Measurements from ENCODE around the gene PRKAR1B.
"Not testable (repeated sequence)": the region's sequence is repeated elsewhere in the genome, so short reads cannot be mapped to it uniquely, and the experiment has no call there.

Gene PRKAR1B

DNA sequence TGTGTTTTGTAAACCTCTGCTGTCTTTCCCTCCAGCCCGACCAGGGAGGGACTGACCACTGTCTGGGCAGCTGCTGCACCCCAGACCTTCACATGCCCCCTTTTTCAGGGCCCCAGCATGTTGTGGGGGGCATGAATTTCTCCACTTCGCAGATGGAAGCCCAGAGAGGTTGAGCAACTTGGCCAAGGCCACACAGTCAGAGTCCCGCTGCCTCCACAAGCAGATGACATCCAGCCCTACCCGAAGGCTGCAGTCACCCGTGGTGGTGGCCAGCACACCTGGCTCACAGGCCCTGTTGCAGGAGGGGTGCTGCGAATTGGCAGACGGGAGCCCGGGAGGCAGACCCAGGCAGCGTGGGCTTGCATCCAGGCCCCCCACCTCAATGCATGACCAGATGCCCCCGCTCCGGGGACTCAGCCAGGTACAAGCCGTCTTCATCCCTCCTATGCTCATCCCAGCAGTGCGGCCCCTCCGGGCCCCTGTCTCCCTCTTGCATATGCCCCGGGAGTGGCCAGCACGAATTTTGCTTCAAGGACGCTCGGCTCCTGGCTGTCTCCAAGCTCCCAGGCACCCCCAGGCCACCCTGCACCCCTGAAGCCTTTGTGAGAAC lies 171.4 kb downstream of the PRKAR1B start:
- Histone ChIP-seq H3K36me3 (ENCODE audit: control insufficient read depth, insufficient read depth, low read length) (no peaks in the 10 kb centered on the region), H3K4me3 (replicated peaks; ENCODE audit: low read depth, low read length) (no peak overlapping the region), H3K27me3 (replicated peaks; ENCODE audit: control insufficient read depth, insufficient read depth, low read length) (no peaks in the 10 kb centered on the region)
- no peak for DNase-seq (ENCODE audit: extremely low read depth, insufficient read length)
- TF ChIP-seq, protein P1, sequence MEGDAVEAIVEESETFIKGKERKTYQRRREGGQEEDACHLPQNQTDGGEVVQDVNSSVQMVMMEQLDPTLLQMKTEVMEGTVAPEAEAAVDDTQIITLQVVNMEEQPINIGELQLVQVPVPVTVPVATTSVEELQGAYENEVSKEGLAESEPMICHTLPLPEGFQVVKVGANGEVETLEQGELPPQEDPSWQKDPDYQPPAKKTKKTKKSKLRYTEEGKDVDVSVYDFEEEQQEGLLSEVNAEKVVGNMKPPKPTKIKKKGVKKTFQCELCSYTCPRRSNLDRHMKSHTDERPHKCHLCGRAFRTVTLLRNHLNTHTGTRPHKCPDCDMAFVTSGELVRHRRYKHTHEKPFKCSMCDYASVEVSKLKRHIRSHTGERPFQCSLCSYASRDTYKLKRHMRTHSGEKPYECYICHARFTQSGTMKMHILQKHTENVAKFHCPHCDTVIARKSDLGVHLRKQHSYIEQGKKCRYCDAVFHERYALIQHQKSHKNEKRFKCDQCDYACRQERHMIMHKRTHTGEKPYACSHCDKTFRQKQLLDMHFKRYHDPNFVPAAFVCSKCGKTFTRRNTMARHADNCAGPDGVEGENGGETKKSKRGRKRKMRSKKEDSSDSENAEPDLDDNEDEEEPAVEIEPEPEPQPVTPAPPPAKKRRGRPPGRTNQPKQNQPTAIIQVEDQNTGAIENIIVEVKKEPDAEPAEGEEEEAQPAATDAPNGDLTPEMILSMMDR (IDR thresholded peaks at IDR 0.05; ENCODE audit: insufficient read depth, low read length, poor library complexity, severe bottlenecking), result no peak

DNA sequence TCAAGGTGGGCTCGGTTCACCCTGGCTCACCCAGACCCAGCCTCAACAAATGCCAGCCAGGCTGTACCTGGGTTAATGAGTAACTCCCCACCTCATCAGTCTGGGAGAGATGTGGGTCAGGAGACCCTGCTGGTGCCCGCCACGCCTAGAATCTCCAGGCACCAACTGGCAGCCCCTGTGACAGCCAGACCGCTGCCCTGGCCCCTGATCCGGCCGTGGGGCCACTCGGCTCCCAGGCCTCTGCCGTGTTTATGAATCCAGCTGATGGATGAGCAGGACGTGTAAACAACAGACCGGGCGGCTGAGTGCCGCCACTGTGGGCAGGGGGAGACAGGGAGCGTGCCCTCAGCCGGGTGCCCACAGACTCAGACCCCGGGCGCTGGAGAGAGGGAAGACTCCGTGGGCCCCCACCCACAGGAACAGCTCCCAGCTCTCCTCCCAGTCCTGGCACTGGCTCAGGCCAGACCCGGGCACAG lies 173.4 kb downstream of the PRKAR1B start:
- H3K4me3 ChIP-seq (replicated peaks; ENCODE audit: low read depth, low read length), result no peak overlapping the region
- DNase-seq (ENCODE audit: extremely low read depth, insufficient read length), result no peak
- H3K36me3 ChIP-seq (ENCODE audit: control insufficient read depth, insufficient read depth, low read length), result no peaks in the 10 kb centered on the region
- TF ChIP-seq, protein P1 (IDR thresholded peaks at IDR 0.05; ENCODE audit: insufficient read depth, low read length, poor library complexity, severe bottlenecking), result no peak
- H3K27me3 ChIP-seq (replicated peaks; ENCODE audit: control insufficient read depth, insufficient read depth, low read length), result no peaks in the 10 kb centered on the region

DNA sequence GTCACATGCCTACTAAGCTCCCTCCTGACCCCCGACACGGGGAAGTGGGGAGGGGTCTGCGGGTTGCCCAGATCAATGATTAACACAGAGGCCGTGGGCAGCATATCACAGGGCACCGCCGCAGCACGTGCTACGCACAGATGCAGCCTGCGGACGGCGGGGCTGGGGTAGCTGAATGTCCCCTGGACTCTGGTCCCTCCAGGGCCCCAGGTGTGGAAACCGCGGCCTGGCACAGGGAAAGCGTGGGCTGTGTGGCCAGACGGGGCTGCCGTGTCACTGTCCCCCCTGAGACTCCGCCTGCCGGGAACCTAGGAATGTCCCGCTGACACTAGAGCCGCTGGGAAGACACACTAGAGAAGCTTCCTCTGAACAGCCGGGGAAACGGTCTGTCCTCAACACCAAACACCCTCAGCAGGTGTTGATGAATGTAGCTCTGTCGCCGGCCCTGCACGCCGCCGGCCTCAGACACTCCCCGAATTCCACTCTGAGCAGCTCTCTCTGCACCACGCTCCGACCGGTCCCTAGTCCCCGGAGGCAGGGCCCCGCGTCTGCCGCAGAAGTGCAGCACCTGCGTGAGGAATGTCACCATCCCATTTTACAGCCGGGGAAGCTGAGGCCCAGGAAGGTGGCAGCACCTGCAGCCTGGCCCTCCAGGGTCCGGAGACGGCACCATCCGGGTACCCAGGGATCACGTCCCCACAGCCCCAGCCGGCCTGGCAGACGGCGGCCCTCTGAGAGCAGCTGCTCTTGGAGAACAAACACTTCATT lies 174.0 kb downstream of the PRKAR1B start:
- Histone ChIP-seq H3K27me3 (replicated peaks; ENCODE audit: control insufficient read depth, insufficient read depth, low read length) (no peaks in the 10 kb centered on the region), H3K4me3 (replicated peaks; ENCODE audit: low read depth, low read length) (no peak overlapping the region), H3K36me3 (ENCODE audit: control insufficient read depth, insufficient read depth, low read length) (no peaks in the 10 kb centered on the region; the same call in 1 of the 2 replicates)
- no peak for DNase-seq (ENCODE audit: extremely low read depth, insufficient read length)
- TF ChIP-seq, protein P1 (IDR thresholded peaks at IDR 0.05; ENCODE audit: insufficient read depth, low read length, poor library complexity, severe bottlenecking), result no peak

DNA sequence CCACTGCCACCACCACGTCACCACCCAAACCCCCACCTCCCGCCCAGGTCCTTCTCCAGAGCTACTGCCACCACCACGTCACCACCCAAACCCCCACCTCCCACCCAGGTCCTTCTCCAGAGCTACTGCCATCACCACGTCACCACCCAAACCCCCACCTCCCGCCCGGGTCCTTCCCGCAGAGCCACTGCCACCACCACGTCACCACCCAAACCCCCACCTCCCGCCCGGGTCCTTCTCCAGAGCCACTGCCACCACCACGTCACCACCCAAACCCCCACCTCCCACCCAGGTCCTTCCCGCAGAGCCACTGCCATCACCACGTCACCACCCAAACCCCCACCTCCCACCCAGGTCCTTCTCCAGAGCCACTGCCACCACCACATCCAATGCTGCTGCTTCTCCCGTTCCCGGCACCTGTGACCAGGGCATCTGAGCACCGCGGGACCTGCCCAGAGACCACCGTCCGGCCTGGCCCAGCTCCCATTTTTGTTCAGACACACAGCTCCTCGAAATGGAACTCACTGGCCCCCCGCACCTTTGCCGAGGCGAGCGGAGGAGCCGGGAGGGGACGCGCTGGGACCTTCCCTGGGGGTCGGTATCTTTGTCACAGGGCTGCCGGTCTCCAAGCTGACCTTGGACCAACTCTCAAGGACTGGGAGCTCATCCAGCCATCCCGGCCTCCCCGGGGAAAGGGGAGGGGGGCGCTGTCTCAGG lies 174.8 kb downstream of the PRKAR1B start:
- H3K4me3 ChIP-seq (replicated peaks; ENCODE audit: low read depth, low read length); H3K36me3 ChIP-seq (ENCODE audit: control insufficient read depth, insufficient read depth, low read length); DNase-seq (ENCODE audit: extremely low read depth, insufficient read length); H3K27me3 ChIP-seq (replicated peaks; ENCODE audit: control insufficient read depth, insufficient read depth, low read length): not testable (repeated sequence)

DNA sequence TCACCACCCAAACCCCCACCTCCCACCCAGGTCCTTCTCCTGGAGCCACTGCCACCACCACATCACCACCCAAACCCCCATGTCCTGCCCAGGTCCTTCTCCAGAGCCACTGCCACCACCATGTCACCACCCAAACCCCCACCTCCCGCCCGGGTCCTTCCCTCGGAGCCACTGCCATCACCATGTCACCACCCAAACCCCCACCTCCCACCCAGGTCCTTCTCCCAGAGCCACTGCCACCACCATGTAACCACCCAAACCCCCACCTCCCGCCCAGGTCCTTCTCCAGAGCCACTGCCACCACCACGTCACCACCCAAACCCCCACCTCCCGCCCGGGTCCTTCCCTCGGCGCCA lies 175.5 kb downstream of the PRKAR1B start:
- H3K4me3 ChIP-seq (replicated peaks; ENCODE audit: low read depth, low read length); DNase-seq (ENCODE audit: extremely low read depth, insufficient read length); H3K27me3 ChIP-seq (replicated peaks; ENCODE audit: control insufficient read depth, insufficient read depth, low read length); H3K36me3 ChIP-seq (ENCODE audit: control insufficient read depth, insufficient read depth, low read length): not testable (repeated sequence)

DNA sequence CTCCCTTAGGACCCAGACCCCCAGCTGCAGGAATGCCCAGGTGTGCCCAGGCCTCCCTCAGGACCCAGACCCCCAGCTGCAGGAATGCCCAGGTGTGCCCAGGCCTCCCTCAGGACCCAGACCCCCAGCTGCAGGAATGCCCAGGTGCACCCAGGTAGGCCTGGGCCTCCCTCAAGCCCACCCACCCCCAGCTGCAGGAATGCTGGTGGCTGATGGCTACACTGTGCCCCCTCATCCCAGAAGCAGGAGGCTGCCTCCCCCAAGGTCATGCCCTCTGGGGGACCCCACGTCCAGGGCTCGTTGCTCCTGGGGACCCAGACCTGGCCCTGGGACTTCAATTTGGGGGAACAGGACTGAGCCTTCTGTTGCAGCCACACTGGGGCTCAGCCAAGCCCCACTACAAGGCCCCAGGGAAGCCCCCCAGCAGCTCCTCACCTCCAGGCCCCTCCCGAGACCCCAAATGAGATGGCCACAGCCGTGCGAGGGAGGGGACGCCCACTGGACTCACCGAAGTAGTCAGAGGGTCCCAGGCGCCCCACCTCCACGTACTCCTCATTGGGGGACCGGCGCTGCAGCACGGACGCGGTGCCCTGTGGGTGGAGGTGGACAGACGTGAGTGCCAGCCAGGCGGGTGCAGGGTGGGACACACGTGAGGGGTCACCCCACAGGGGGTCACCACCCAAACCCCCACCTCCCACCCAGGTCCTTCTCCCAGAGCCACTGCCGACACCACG lies 176.0 kb downstream of the PRKAR1B start:
- H3K4me3 ChIP-seq (replicated peaks; ENCODE audit: low read depth, low read length), result no peak overlapping the region
- DNase-seq (ENCODE audit: extremely low read depth, insufficient read length), result no peak
- no peaks in the 10 kb centered on the region for H3K27me3 ChIP-seq (replicated peaks; ENCODE audit: control insufficient read depth, insufficient read depth, low read length)
- TF ChIP-seq, protein P1 (IDR thresholded peaks at IDR 0.05; ENCODE audit: insufficient read depth, low read length, poor library complexity, severe bottlenecking), result no peak
- no peaks in the 10 kb centered on the region; the same call in 1 of the 2 replicates for H3K36me3 ChIP-seq (ENCODE audit: control insufficient read depth, insufficient read depth, low read length)
